Ammon's horn (tissue), 1 donor: ENCODE results near the gene RAPGEF6.
A peak's percentile ranks its signal among the peaks of the same experiment; 100 is the strongest.
"Not testable (repeated sequence)": the region's sequence is repeated elsewhere in the genome, so short reads cannot be mapped to it uniquely, and the experiment has no call there.

Experiments used
- DNase-seq: peaks from one replicate; pipeline ENCODE4 v3.0.0-alpha.2; 2016; ENCODE audit warnings: low spot score

Gene RAPGEF6

GRCh38 chr5:131495536-131496399, 139.3 kb downstream of the RAPGEF6 start:
- no peak for DNase-seq

DNA sequence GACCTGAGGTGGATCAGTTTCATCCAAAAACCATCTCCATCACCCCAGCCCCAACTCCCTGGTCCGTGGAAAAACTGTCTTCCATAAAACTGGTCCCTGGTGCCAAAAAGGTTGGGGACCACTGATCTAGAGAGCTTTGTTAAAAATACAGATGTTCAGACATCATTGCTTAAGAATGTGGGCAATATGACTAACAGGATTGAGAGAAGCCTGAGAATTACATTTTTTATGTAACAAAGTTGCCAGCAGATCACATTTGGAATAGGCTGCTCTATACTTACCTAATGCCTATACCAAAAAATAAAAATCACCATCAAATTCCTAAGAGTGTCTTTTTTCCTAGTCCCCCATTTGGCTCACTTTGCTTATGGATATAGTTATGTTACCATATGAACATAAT, 143.3 kb downstream of the RAPGEF6 start:
- no peak for DNase-seq

DNA sequence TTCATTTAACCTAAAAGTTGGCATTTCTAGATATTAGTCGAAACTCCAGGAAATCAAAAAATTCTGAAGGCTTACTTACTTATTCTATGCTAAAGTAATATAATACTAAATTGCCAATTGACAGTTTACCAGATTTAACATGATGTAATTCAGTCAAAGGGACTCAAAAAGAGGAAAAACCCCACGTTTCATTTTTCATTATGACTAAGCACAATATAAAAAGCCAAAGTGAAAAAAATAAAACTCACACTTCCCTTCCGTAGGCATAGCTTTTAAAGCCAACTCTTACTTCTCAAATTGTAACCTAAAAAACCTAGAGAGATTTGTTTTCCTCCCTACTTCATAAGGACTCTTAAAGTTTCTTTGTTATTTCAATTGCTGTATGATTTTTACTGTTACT, 146.6 kb downstream of the RAPGEF6 start:
- DNase-seq, result no peak

GRCh38 chr5:131487371-131487770, 147.7 kb downstream of the RAPGEF6 start:
- DNase-seq, result not testable (repeated sequence)

DNA sequence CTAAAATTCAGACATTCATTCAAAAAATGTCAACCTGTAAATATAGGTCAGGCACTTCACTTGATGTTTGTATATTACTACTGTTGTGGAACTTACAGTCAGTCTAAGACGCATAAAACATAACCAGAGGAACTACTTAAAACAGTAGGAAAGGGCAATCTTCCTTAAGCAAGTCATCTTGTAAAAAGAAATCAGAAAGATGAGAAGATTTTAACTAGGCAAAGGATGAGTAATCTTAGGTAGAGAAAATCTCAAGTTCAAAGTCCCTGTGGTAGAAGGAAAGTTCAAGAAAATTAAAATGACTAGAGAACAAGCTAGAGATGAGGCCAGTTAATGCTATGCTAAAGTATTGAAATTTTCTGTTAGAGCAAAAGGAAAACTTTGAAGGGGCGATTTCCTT, 152.4 kb downstream of the RAPGEF6 start:
- DNase-seq, result no peak

- no peak for DNase-seq
These were observed 153.5 kb downstream of the RAPGEF6 start for GRCh38 chr5:131481569-131481968.

- DNase-seq, result no peak
These were observed 159.5 kb downstream of the RAPGEF6 start for GRCh38 chr5:131475541-131475941.

- DNase-seq, result no peak
These were observed 161.3 kb downstream of the RAPGEF6 start for GRCh38 chr5:131473731-131474130.

GRCh38 chr5:131466171-131466766, 168.8 kb downstream of the RAPGEF6 start:
- DNase-seq, result no peak

DNA sequence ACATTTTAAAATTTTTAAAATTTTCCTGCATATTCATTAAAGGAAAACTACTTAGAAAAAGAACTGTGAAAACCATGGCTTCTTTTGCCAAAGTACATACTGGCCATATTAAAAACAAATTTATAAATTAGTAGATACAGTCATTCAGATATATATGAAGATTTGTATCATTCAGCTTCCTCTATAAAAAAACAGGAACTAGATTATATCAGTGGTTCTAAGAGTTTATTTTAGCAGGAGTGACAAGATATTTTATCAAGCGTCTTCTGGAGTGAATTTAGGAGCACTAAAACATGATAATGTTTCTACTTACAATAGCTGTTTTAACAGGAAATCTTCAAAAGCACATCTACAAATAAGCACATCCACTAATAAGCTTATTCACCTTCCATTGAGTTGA, 171.4 kb downstream of the RAPGEF6 start:
- no peak for DNase-seq

- DNase-seq, result no peak
These were observed 172.6 kb downstream of the RAPGEF6 start for GRCh38 chr5:131462454-131462853.

- DNase-seq, result no peak
These were observed 173.3 kb downstream of the RAPGEF6 start for GRCh38 chr5:131461742-131462141.

- DNase-seq, result no peak
These were observed 174.0 kb downstream of the RAPGEF6 start for GRCh38 chr5:131460867-131461572.

DNA sequence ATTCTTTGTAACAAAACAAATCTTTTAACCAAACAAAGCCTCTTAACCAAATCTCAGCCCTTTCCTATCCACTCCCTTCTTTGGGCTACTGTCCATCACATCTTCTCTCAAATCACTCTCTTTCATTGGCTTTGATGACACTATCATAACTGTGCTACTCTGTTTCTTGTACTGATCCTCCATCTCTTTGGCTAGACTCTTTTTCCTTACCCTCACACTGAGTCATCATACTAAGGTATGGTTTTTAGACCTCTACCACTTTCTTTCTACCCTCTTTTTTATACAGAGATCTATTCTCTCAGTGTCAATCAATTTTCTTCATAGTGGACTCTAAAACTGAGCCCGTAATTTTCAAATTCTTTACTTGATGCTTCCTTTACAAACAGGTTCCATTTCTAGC, 174.9 kb downstream of the RAPGEF6 start:
- DNase-seq, result no peak

GRCh38 chr5:131459216-131459615, 175.8 kb downstream of the RAPGEF6 start:
- no peak for DNase-seq

GRCh38 chr5:131457193-131457592, 177.8 kb downstream of the RAPGEF6 start:
- DNase-seq, result no peak

GRCh38 chr5:131450941-131451340, 184.1 kb downstream of the RAPGEF6 start:
- no peak for DNase-seq

- no peak for DNase-seq
These were observed 193.8 kb downstream of the RAPGEF6 start for GRCh38 chr5:131441184-131441583.

- peak; percentile 39 for DNase-seq
These were observed 198.9 kb downstream of the RAPGEF6 start for GRCh38 chr5:131436081-131436480.

- DNase-seq, result no peak
These were observed 201.9 kb downstream of the RAPGEF6 start for GRCh38 chr5:131433109-131433508.

DNA sequence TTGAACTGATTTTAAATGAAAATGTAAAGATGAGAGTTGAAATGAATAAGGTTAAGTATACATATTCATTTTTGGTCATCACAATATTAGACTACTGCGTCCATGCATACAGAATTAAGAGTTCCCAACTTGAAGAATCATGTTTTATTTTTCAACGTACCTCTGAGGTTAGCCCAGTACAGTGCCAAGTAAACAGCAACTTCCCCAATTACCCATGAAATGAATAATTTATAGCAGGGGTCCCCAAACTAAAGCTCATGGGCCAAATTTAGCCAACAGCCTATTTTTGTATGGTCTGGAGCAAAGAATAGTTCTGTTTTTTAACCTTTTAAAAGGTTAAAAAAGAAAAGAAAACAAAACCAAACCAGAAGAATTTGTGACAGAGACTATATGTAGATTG, 203.2 kb downstream of the RAPGEF6 start:
- no peak for DNase-seq

DNA sequence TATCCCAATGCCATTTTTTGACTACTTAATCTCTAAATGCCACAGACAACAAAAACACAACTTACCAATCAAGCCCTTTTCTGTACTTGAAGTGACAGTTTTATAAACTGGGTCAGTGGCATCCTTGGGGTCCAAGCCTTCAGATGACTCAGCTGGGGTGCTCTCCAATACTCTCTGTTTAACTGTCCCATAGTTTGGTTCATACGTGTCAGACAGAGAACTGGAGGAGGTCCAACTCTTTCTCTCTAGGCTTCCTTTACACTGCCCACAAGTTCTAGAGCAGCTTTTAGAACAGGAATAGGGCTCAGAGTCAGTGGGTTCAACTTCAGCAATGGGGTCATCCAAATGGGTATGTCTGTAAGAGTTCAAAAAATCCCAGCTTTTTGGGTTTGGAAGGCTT, 204.2 kb downstream of the RAPGEF6 start:
- no peak for DNase-seq

GRCh38 chr5:131426011-131426410, 209.0 kb downstream of the RAPGEF6 start:
- no peak for DNase-seq
